GM18868 (cell line): ENCODE measurements around the gene CGNL1.

Experiments used
- ATAC-seq: cut with Tn5 transposase; IDR thresholded peaks from one replicate; pipeline ENCODE4 v1.9.1; 2021; ENCODE audit warnings: mild to moderate bottlenecking, moderate library complexity; ENCODE audit not compliant: unreplicated experiment

The CGNL1 gene

GRCh38 chr15:57384024-57384423, 7.7 kb downstream of the CGNL1 start:
- no peak for ATAC-seq

- ATAC-seq = no peak
These were observed 8.5 kb downstream of the CGNL1 start for GRCh38 chr15:57384816-57385215.

- no peak for ATAC-seq
These were observed 9.7 kb downstream of the CGNL1 start for GRCh38 chr15:57385923-57386390.

GRCh38 chr15:57386976-57387375, 10.7 kb downstream of the CGNL1 start:
- no peak for ATAC-seq

- no peak for ATAC-seq
These were observed 11.3 kb downstream of the CGNL1 start for GRCh38 chr15:57387564-57388076.

GRCh38 chr15:57388464-57388863, 12.2 kb downstream of the CGNL1 start:
- ATAC-seq = no peak

- no peak for ATAC-seq
These were observed 13.7 kb downstream of the CGNL1 start for GRCh38 chr15:57389991-57390390.

GRCh38 chr15:57390583-57390982, 14.3 kb downstream of the CGNL1 start:
- no peak for ATAC-seq

- no peak for ATAC-seq
These were observed 15.2 kb downstream of the CGNL1 start for GRCh38 chr15:57391537-57391936.

GRCh38 chr15:57393061-57393460, 16.8 kb downstream of the CGNL1 start:
- no peak for ATAC-seq

- ATAC-seq = no peak
These were observed 19.0 kb downstream of the CGNL1 start for GRCh38 chr15:57395292-57395691.

- ATAC-seq = no peak
These were observed 22.0 kb downstream of the CGNL1 start for GRCh38 chr15:57398336-57398735.

- ATAC-seq = no peak
These were observed 25.2 kb downstream of the CGNL1 start for GRCh38 chr15:57401546-57401945.

- no peak for ATAC-seq
These were observed 26.7 kb downstream of the CGNL1 start for GRCh38 chr15:57403017-57403416.

- no peak for ATAC-seq
These were observed 27.4 kb downstream of the CGNL1 start for GRCh38 chr15:57403566-57404325.

- no peak for ATAC-seq
These were observed 28.8 kb downstream of the CGNL1 start for GRCh38 chr15:57405133-57405532.

- no peak for ATAC-seq
These were observed 29.9 kb downstream of the CGNL1 start for GRCh38 chr15:57406062-57406772.

- ATAC-seq = no peak
These were observed 34.1 kb downstream of the CGNL1 start for GRCh38 chr15:57410373-57410772.

- ATAC-seq = no peak
These were observed 35.9 kb downstream of the CGNL1 start for GRCh38 chr15:57411945-57412768.

- no peak for ATAC-seq
These were observed 39.3 kb downstream of the CGNL1 start for GRCh38 chr15:57415602-57416001.

- no peak for ATAC-seq
These were observed 42.3 kb downstream of the CGNL1 start for GRCh38 chr15:57418635-57419034.
